Endothelial cell of umbilical vein (primary cell): ENCODE results near the gene CLEC4M. TPM values are rescaled to one million over a fixed set of nuclear protein-coding genes. Genes with fewer than 3 reads are reported as not detected.
A peak's percentile ranks its signal among the peaks of the same experiment; 100 is the strongest.

Experiments
- BruUV-seq: library from RNA; stranded (reverse); fragments of 400-500 nt; replicated peaks from 2 replicates; lab custom pipeline; 2021; lab: Mats Ljungman, UMichigan
- CTCF ChIA-PET: fragments of 300-600, 350-600 bp; sonication (Branson Sonifier 250); formaldehyde crosslinking; loops from one replicate; lab custom pipeline; 2021; ENCODE audit warnings: antibody characterized with exemption, inconsistent platforms; lab: Charles Lee
- POLR2A ChIA-PET: fragments of 300-600, 350-600 bp; sonication (Branson Sonifier 250); formaldehyde crosslinking; loops from one replicate; lab custom pipeline; 2021; ENCODE audit warnings: antibody characterized with exemption, inconsistent platforms; lab: Charles Lee
- DNase-seq: peaks from one replicate; pipeline ENCODE4 v3.0.0-alpha.2; 2011; ENCODE audit warnings: low read depth, low spot score
- FAIRE-seq: peaks from 2 replicates; lab custom pipeline; 2011; peaks lifted over from hg19 to GRCh38; lab: Jason Lieb, UNC
- H2AFZ ChIP-seq: 2 replicates; pipeline ENCODE4 v1.6.0; 2012; ENCODE audit warnings: low read depth, low read length, control low read depth, inconsistent platforms
- H3K27ac ChIP-seq: 2 replicates; pipeline ENCODE4 v1.5.1; 2011; ENCODE audit warnings: low read depth, mild to moderate bottlenecking, control low read depth, low read length, moderate library complexity; ENCODE audit not compliant: insufficient read depth
- H3K27me3 ChIP-seq, 2 experiments: 2 replicates each; pipeline versions ENCODE4 v1.6.0 to v1.6.1; 2011; ENCODE audit warnings: low read length in 2 of 2, mixed read lengths in 1 of 2; ENCODE audit not compliant: control insufficient read depth in 2 of 2, insufficient read depth in 2 of 2
- H3K36me3 ChIP-seq, 2 experiments: 2 replicates in 1 of 2; 3 replicates in 1 of 2; pipeline ENCODE4 v1.5.1; 2011; ENCODE audit warnings: low read length in 2 of 2, mild to moderate bottlenecking in 1 of 2, moderate library complexity in 1 of 2; ENCODE audit not compliant: control insufficient read depth in 2 of 2, insufficient read depth in 2 of 2; ENCODE audit errors: extremely low read depth in 1 of 2
- H3K4me1 ChIP-seq: 3 replicates; pipeline ENCODE4 v1.5.1; 2011; ENCODE audit warnings: mild to moderate bottlenecking, low read length; ENCODE audit not compliant: control insufficient read depth, insufficient read depth; ENCODE audit errors: extremely low read depth
- H3K4me2 ChIP-seq: 2 replicates; pipeline ENCODE4 v1.6.1; 2011; ENCODE audit warnings: low read length, control low read depth, mixed read lengths; ENCODE audit not compliant: insufficient read depth
- H3K4me3 ChIP-seq, 3 experiments: fragments of 200-600 bp in 1 of 3; sonication (generic), shearing (Covaris generic) in 1 of 3; replicated peaks in 1 of 3; 2 replicates each; pipeline ENCODE4 v1.5.1; 2011 to 2016; ENCODE audit warnings: control low read depth in 3 of 3, low read length in 3 of 3, mild to moderate bottlenecking in 2 of 3, inconsistent platforms in 1 of 3, low read depth in 1 of 3, moderate library complexity in 1 of 3; ENCODE audit not compliant: insufficient read depth in 1 of 3
- H3K79me2 ChIP-seq: 2 replicates; pipeline ENCODE4 v1.6.0; 2012; ENCODE audit warnings: low read length, inconsistent platforms; ENCODE audit not compliant: control insufficient read depth, insufficient read depth
- H3K9ac ChIP-seq: replicated peaks from 2 replicates; pipeline ENCODE3; 2011; ENCODE audit warnings: low read length, control low read depth; ENCODE audit not compliant: insufficient read depth; ENCODE audit errors: extremely low read depth
- H3K9me1 ChIP-seq: replicated peaks from 3 replicates; pipeline ENCODE4 v1.6.0; 2011; ENCODE audit warnings: mild to moderate bottlenecking, low read length; ENCODE audit not compliant: control insufficient read depth, insufficient read depth; ENCODE audit errors: extremely low read depth
- H3K9me3 ChIP-seq: replicated peaks from 2 replicates; pipeline ENCODE4 v1.5.1; 2012; ENCODE audit warnings: low read length, inconsistent platforms; ENCODE audit not compliant: control insufficient read depth, insufficient read depth
- H4K20me1 ChIP-seq: replicated peaks from 2 replicates; pipeline ENCODE3; 2011; ENCODE audit warnings: mild to moderate bottlenecking, low read length; ENCODE audit not compliant: control insufficient read depth, insufficient read depth; ENCODE audit errors: extremely low read depth
- CTCF ChIP-seq, 2 donors: IDR thresholded peaks; 1 replicate in 1 of 2; 2 replicates in 1 of 2; pipeline ENCODE4 v1.5.1; 2011; ENCODE audit warnings: low read length in 2 of 2, mild to moderate bottlenecking in 2 of 2, moderate library complexity in 2 of 2, control low read depth in 1 of 2, inconsistent platforms in 1 of 2, low read depth in 1 of 2; ENCODE audit not compliant: insufficient read depth in 1 of 2; ENCODE audit errors: extremely low read depth in 1 of 2
- POLR2AphosphoS5 ChIP-seq: IDR thresholded peaks from 2 replicates; pipeline ENCODE4 v1.6.1; 2012; ENCODE audit warnings: low read depth, mild to moderate bottlenecking, control low read depth, low read length, moderate library complexity; ENCODE audit not compliant: insufficient read depth
- dilution Hi-C: fragments of 300-500 bp; cut with MboI; formaldehyde crosslinking; loops from one replicate; pipeline ENCODE4 v1.15.0; 2019; ENCODE audit warnings: low sequenced_read_pairs; ENCODE audit not compliant: extremely low pct_ligation_motif_present
- intact Hi-C: fragments of 100-400 bp; cut with micrococcal nuclease; formaldehyde crosslinking; loops from one replicate; pipeline ENCODE4 v1.10.0; 2022
- polyA plus RNA-seq, 4 experiments: library from polyadenylated mRNA; depleted of rRNA in 3 of 4; stranded (reverse) in 3 of 4; unstranded in 1 of 4; fragments of >200 nt; gene quantifications; 2 replicates each; pipeline versions ENCODE4 v1.2.1 to v1.2.3, GENCODE V29; 2011 to 2012; ENCODE audit warnings: missing spikeins in 1 of 4
- total RNA-seq: library from RNA; stranded (reverse); gene quantifications from 2 replicates; pipeline ENCODE4 v1.2.3, GENCODE V29; 2021

CLEC4M gene
- total and polyA plus RNA-seq, 2 donors (not counting 3 experiments of a cell fraction or from before 2014, with no cell fraction given): 0.46 to 1.0 TPM

GRCh38 chr19:7799640-7800355, 36.8 kb downstream of the CLEC4M start:
- Histone ChIP-seq H3K27ac (no peak overlapping the region), H2AFZ (peak overlapping the region; percentile 81), H3K79me2 (peaks cover 7% of the 10 kb centered on the region), H3K4me2 (peak overlapping the region; percentile 37), H3K4me3 (peak overlapping the region in 2 of 3 experiments; percentile 2 to 12), H3K9me1 (no peaks in the 10 kb centered on the region), H4K20me1 (no peaks in the 10 kb centered on the region), H3K36me3 (peaks cover 0 to 2% of the 10 kb centered on the region in 2 experiments), H3K4me1 (peaks cover 22% of the 10 kb centered on the region), H3K27me3 (no peaks in the 10 kb centered on the region), H3K9me3 (no peaks in the 10 kb centered on the region), H3K9ac (no peak overlapping the region)
- ChIA-PET POLR2A (interaction anchor here (0.5 to 1.4 kb wide), 4 partner anchors 175 to 445 kb away, joined by 3 read pairs; no protein-coding TSS in a partner anchor), CTCF (interaction anchor here (0.6 to 8.5 kb wide), 60 partner anchors 9 to 701 kb away, joined by 3 to 201 read pairs (median 4); partner anchors contain the start of genes CD209, CLEC4M, PET100 and SNAPC2)
- intact Hi-C loops (loop anchor here (1.0 kb wide), 5 partner anchors 51 to 445 kb away; no protein-coding TSS in a partner anchor), dilution Hi-C loops (no loop called here)
- TF ChIP-seq POLR2AphosphoS5 (no peak), CTCF (IDR thresholded peaks at IDR 0.05; ENCODE audit: extremely low read depth in 1 of 2, insufficient read depth in 1 of 2, low read depth in 1 of 2, low read length in 2 of 2) (peak; percentile 43 to 47)
- DNase-seq: peak; percentile 83
- no TSS peak for BruUV-seq
- peak; percentile 48 for FAIRE-seq
